ENCODE measurements around the gene OSM. TPM values are rescaled to one million over a fixed set of nuclear protein-coding genes. Genes with fewer than 3 reads are reported as not detected.

The OSM gene
- total RNA-seq, 1 donor from 2014 or later: not detected

DNA sequence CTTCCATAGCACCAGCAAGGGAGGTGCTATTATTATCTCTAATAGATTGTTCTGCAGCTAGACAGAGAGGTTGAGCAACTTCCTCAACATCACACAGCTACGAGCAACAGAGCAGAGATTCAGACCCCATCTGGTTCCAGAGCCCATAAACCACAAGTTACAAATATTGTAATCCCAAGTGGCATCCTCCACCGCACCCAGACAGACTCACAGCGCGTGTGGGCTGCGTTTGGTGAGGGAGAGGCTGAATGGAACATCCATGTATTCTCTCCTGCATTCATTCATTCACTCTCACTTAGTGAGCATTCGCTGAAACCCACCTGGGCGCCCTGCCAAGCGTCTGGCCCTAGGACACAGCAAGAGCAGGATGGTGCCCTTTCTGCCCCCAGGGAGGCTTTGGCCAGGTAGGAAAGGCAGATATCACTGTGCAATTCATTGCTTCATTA is 53.6 kb downstream of the OSM start:
- Histone ChIP-seq H3K27me3 (ENCODE audit: control insufficient read depth, insufficient read depth, low read length) (no peaks in the 10 kb centered on the region), H3K36me3 (ENCODE audit: control insufficient read depth, insufficient read depth, low read length) (no peaks in the 10 kb centered on the region), H3K4me3 (ENCODE audit: low read depth, low read length) (no peak overlapping the region)
- no peak for DNase-seq (ENCODE audit: low read depth)
- TF ChIP-seq, protein P1, sequence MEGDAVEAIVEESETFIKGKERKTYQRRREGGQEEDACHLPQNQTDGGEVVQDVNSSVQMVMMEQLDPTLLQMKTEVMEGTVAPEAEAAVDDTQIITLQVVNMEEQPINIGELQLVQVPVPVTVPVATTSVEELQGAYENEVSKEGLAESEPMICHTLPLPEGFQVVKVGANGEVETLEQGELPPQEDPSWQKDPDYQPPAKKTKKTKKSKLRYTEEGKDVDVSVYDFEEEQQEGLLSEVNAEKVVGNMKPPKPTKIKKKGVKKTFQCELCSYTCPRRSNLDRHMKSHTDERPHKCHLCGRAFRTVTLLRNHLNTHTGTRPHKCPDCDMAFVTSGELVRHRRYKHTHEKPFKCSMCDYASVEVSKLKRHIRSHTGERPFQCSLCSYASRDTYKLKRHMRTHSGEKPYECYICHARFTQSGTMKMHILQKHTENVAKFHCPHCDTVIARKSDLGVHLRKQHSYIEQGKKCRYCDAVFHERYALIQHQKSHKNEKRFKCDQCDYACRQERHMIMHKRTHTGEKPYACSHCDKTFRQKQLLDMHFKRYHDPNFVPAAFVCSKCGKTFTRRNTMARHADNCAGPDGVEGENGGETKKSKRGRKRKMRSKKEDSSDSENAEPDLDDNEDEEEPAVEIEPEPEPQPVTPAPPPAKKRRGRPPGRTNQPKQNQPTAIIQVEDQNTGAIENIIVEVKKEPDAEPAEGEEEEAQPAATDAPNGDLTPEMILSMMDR (IDR thresholded peaks at IDR 0.05; ENCODE audit: insufficient read depth, low read length, poor library complexity, severe bottlenecking): no peak

Other genes starting within 250 kb of the OSM start
- not detected in 2 replicates for gene HORMAD2, start 186.4 kb downstream of the OSM start, total RNA-seq
- gene LIF, start 20.1 kb downstream of the OSM start, total RNA-seq: 108 and 112 TPM in 2 replicates
- gene CASTOR1, start 22.7 kb upstream of the OSM start, total RNA-seq: 10.5 and 18.7 TPM in 2 replicates
- gene TBC1D10A, start 60.1 kb upstream of the OSM start, total RNA-seq: 21.6 and 23.9 TPM in 2 replicates
- 50.2 and 54.8 TPM in 2 replicates for gene SF3A1, start 90.0 kb upstream of the OSM start, total RNA-seq
- gene CCDC157, start 90.2 kb upstream of the OSM start, total RNA-seq: 13.1 and 14.6 TPM in 2 replicates
- gene RNF215, start 120.6 kb upstream of the OSM start, total RNA-seq: 26.9 and 34.2 TPM in 2 replicates
- 31.7 and 36.0 TPM in 2 replicates for gene SEC14L2, start 130.2 kb upstream of the OSM start, total RNA-seq
- 36.4 and 43.4 TPM in 2 replicates for gene MTFP1, start 158.9 kb upstream of the OSM start, total RNA-seq
- gene SEC14L3, start 205.2 kb upstream of the OSM start, total RNA-seq: not detected in 2 replicates
- 0.08 TPM in 1 of 2 replicates, not detected in the other for gene SEC14L4, start 238.8 kb upstream of the OSM start, total RNA-seq